ENCODE measurements around the gene PLCH1. TPM values are rescaled to one million over a fixed set of nuclear protein-coding genes. Genes with fewer than 3 reads are reported as not detected.

The PLCH1 gene, protein sequence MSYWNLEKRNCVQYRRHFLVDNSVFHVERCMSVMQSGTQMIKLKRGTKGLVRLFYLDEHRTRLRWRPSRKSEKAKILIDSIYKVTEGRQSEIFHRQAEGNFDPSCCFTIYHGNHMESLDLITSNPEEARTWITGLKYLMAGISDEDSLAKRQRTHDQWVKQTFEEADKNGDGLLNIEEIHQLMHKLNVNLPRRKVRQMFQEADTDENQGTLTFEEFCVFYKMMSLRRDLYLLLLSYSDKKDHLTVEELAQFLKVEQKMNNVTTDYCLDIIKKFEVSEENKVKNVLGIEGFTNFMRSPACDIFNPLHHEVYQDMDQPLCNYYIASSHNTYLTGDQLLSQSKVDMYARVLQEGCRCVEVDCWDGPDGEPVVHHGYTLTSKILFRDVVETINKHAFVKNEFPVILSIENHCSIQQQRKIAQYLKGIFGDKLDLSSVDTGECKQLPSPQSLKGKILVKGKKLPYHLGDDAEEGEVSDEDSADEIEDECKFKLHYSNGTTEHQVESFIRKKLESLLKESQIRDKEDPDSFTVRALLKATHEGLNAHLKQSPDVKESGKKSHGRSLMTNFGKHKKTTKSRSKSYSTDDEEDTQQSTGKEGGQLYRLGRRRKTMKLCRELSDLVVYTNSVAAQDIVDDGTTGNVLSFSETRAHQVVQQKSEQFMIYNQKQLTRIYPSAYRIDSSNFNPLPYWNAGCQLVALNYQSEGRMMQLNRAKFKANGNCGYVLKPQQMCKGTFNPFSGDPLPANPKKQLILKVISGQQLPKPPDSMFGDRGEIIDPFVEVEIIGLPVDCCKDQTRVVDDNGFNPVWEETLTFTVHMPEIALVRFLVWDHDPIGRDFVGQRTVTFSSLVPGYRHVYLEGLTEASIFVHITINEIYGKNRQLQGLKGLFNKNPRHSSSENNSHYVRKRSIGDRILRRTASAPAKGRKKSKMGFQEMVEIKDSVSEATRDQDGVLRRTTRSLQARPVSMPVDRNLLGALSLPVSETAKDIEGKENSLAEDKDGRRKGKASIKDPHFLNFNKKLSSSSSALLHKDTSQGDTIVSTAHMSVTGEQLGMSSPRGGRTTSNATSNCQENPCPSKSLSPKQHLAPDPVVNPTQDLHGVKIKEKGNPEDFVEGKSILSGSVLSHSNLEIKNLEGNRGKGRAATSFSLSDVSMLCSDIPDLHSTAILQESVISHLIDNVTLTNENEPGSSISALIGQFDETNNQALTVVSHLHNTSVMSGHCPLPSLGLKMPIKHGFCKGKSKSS (N-terminal part only)
- total RNA-seq: under 0.01 TPM in 2 replicates
- 0.03 and 0.05 TPM in 2 replicates for polyA plus RNA-seq
- polyA plus RNA-seq (2012): 0.01 and 0.02 TPM in 2 replicates
- not detected in 2 replicates for polyA minus RNA-seq (ENCODE audit: low replicate concordance)

DNA sequence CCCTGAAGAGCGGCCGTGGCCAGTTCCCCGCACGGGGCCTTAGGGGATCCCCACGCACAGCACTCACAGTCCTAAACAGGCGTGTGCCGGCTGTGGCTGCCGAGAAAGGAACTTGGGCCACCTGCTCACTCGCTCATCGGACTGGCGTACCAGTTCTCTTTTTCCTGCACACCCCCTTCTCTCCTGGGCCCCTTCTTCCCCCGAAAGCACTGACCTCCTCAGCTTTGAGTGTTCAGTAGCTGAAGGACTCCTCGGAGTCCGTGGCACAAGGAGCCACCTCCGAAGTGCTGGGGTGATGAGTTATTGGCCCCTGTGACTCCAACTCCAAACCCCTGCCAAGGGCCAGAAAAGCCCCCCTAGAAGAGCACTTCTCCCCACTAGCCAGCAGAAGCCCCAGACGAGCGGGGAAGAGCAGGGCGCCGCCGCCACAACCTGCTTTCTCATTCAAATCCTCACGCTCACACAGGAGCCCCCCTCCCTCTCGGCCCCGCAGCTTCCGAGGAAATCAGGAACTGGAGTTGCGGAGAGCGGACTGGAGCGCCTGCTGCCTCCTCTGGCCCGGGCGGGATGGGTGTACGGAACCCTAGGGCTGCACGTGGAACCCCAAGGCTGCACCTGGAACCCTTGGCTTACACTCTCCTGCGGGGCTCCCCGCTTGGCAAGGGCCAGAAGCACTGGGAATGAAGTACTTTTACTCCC lies at the start of gene PLCH1:
Gene PLCH1, minus strand, starts transcription at position 446 of the 699 bp plus-strand sequence. CDS start 40,847 bp downstream, outside the sequence.
- Histone ChIP-seq H3K27ac (ENCODE audit: insufficient read depth, low read length) (no peak within 1 kb of the TSS), H3K9ac (ENCODE audit: insufficient read depth, low read length) (no peak within 1 kb of the TSS), H2AFZ (ENCODE audit: low read length) (peak within 1 kb of the TSS; percentile 93), H3K36me3 (ENCODE audit: control insufficient read depth, insufficient read depth, low read length) (no peaks in the 10 kb centered on the region), H3K9me3 (ENCODE audit: control insufficient read depth, insufficient read depth, low read depth, low read length) (no peaks in the 10 kb centered on the region), H3K4me1 (ENCODE audit: control insufficient read depth, extremely low read depth, insufficient read depth, low read length) (peaks cover 2% of the 10 kb centered on the region), H3K4me2 (ENCODE audit: extremely low read depth, insufficient read depth, low read length) (peak within 1 kb of the TSS; percentile 98), H3K4me3 (replicated peaks in 1 of 4; ENCODE audit: control extremely low read depth in 1 of 4, insufficient read depth in 1 of 4, low read depth in 3 of 4, low read length in 4 of 4) (peak within 1 kb of the TSS; percentile 67 to 85 (median 75)), H4K20me1 (ENCODE audit: control insufficient read depth, extremely low read depth, insufficient read depth, low read length) (no peaks in the 10 kb centered on the region), H3K79me2 (ENCODE audit: control insufficient read depth, insufficient read depth, low read length) (no peaks in the 10 kb centered on the region), H3K27me3 (ENCODE audit: control insufficient read depth, insufficient read depth, low read length) (no peaks in the 10 kb centered on the region)
- DNase-seq (ENCODE audit: low read depth in 2 of 2): peak; percentile 48 to 74
- TF ChIP-seq EZH2 (IDR thresholded peaks at IDR 0.05; ENCODE audit: low read length, missing control alignments): no peak
- TF ChIP-seq, protein P1, sequence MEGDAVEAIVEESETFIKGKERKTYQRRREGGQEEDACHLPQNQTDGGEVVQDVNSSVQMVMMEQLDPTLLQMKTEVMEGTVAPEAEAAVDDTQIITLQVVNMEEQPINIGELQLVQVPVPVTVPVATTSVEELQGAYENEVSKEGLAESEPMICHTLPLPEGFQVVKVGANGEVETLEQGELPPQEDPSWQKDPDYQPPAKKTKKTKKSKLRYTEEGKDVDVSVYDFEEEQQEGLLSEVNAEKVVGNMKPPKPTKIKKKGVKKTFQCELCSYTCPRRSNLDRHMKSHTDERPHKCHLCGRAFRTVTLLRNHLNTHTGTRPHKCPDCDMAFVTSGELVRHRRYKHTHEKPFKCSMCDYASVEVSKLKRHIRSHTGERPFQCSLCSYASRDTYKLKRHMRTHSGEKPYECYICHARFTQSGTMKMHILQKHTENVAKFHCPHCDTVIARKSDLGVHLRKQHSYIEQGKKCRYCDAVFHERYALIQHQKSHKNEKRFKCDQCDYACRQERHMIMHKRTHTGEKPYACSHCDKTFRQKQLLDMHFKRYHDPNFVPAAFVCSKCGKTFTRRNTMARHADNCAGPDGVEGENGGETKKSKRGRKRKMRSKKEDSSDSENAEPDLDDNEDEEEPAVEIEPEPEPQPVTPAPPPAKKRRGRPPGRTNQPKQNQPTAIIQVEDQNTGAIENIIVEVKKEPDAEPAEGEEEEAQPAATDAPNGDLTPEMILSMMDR (conservative IDR thresholded peaks at IDR 0.05 in 1 of 2, IDR thresholded peaks at IDR 0.05 in 1 of 2; ENCODE audit: low read depth in 1 of 2, low read length in 2 of 2): no peak

GRCh38 chr3:155792532-155792931 lies 47.7 kb upstream of the PLCH1 start:
- Histone ChIP-seq H2AFZ (ENCODE audit: low read length) (no peak overlapping the region), H3K4me1 (ENCODE audit: control insufficient read depth, extremely low read depth, insufficient read depth, low read length) (no peaks in the 10 kb centered on the region), H3K27me3 (ENCODE audit: control insufficient read depth, insufficient read depth, low read length) (no peaks in the 10 kb centered on the region), H4K20me1 (ENCODE audit: control insufficient read depth, extremely low read depth, insufficient read depth, low read length) (no peaks in the 10 kb centered on the region), H3K4me2 (ENCODE audit: extremely low read depth, insufficient read depth, low read length) (no peak overlapping the region), H3K27ac (ENCODE audit: insufficient read depth, low read length) (no peak overlapping the region), H3K4me3 (replicated peaks in 1 of 4; ENCODE audit: control extremely low read depth in 1 of 4, insufficient read depth in 1 of 4, low read depth in 3 of 4, low read length in 4 of 4) (no peak overlapping the region), H3K9me3 (ENCODE audit: control insufficient read depth, insufficient read depth, low read depth, low read length) (no peaks in the 10 kb centered on the region), H3K36me3 (ENCODE audit: control insufficient read depth, insufficient read depth, low read length) (no peaks in the 10 kb centered on the region), H3K9ac (ENCODE audit: insufficient read depth, low read length) (no peak overlapping the region), H3K79me2 (ENCODE audit: control insufficient read depth, insufficient read depth, low read length) (no peaks in the 10 kb centered on the region)
- DNase-seq (ENCODE audit: low read depth in 2 of 2): no peak
- no peak for TF ChIP-seq EZH2 (IDR thresholded peaks at IDR 0.05; ENCODE audit: low read length, missing control alignments)
- TF ChIP-seq, protein P1 (conservative IDR thresholded peaks at IDR 0.05 in 1 of 2, IDR thresholded peaks at IDR 0.05 in 1 of 2; ENCODE audit: low read depth in 1 of 2, low read length in 2 of 2): no peak
